ENCODE data around the gene CHPF2.
A peak's percentile ranks its signal among the peaks of the same experiment; 100 is the strongest.

CHPF2 gene

DNA sequence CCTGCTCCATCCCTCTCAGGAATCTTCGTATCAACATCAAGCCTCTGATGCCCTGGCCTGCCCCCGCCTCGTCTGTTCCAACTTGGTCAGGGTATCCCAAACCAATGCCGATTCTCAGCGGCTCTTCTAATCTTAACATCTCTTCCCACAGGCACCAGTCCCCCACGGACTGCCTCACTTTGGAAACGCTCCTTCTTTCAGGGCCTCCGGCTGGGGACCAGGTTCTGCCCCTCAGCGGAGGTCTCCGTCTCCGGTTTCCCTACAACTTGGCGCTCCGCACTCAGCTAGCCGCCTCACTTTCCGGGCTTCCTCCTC lies 5.8 kb upstream of the CHPF2 start:
- H3K4me1 ChIP-seq (ENCODE audit: insufficient read depth, low read length), result peaks cover 22% of the 10 kb centered on the region
- peaks cover 29% of the 10 kb centered on the region for H3K36me3 ChIP-seq (ENCODE audit: insufficient read depth, low read length)
- H3K9ac ChIP-seq (ENCODE audit: low read length), result peak overlapping the region; percentile 65
- no peaks in the 10 kb centered on the region for H3K27me3 ChIP-seq (ENCODE audit: control insufficient read depth in 1 of 2, insufficient read depth in 2 of 2, low read length in 2 of 2)
- no peaks in the 10 kb centered on the region for H3K9me3 ChIP-seq (ENCODE audit: low read length)
- H3K4me3 ChIP-seq (ENCODE audit: low read depth in 1 of 2, low read length in 2 of 2), result peak overlapping the region; percentile 85 to 92
- H3K27ac ChIP-seq (ENCODE audit: low read depth, low read length), result peak overlapping the region; percentile 88

DNA sequence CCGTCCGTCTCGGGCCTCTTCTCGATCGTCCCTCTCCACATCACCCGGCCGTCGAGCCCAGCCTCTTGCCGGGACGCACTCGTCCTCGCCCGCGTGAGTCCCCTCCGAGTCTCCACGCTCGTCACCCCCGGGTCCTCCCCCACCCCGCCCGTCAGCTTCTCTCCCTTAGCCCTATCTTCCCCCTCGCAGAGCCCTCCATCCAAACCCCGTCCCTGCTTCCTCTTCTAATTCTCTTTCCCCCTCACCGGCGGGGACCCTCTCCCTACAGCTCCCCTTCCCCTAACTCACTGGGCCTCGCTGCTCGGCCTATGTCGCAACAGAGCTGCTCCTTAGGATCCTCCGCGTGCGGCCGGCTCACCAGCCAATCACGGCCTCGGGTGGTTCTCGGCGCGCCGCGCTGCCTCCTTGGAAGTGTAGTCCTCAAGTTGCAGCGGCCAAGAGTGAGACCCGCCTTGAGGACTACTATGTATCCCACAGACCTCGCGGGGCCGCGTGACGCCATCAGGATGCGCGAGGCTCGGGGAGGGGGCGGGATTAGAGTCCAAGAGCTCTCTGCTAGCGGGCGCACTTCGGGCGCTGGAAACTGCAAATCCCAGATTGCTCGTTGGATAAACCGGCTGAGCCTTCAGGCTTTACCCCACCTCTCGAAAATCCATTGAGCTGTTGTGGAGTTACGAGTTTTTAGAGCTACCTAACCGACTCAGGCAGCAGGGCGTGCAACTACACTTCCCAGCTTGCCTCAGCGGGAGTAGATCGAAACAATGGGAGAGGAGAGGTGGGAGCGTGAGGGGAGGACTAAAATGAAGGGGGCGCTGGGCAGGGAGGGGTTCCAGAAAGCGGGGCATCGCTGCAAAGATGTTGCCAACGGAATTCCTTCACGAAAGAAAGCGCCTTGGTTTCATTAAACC lies 5.2 kb upstream of the CHPF2 start, which contains the start of gene ABCF2:
Gene ABCF2, minus strand, starts transcription at position 331 of the 908 bp plus-strand sequence. CDS start 747 bp downstream, outside the sequence.
- Histone ChIP-seq H3K4me1 (ENCODE audit: insufficient read depth, low read length) (peaks cover 28% of the 10 kb centered on the region), H3K9me3 (ENCODE audit: low read length) (no peaks in the 10 kb centered on the region), H3K36me3 (ENCODE audit: insufficient read depth, low read length) (peaks cover 29% of the 10 kb centered on the region), H3K9ac (ENCODE audit: low read length) (peak within 1 kb of the TSS; percentile 65), H3K27ac (ENCODE audit: low read depth, low read length) (peak within 1 kb of the TSS; percentile 88), H3K27me3 (ENCODE audit: control insufficient read depth in 1 of 2, insufficient read depth in 2 of 2, low read length in 2 of 2) (no peaks in the 10 kb centered on the region), H3K4me3 (ENCODE audit: low read depth in 1 of 2, low read length in 2 of 2) (peak within 1 kb of the TSS; percentile 85 to 92)

DNA sequence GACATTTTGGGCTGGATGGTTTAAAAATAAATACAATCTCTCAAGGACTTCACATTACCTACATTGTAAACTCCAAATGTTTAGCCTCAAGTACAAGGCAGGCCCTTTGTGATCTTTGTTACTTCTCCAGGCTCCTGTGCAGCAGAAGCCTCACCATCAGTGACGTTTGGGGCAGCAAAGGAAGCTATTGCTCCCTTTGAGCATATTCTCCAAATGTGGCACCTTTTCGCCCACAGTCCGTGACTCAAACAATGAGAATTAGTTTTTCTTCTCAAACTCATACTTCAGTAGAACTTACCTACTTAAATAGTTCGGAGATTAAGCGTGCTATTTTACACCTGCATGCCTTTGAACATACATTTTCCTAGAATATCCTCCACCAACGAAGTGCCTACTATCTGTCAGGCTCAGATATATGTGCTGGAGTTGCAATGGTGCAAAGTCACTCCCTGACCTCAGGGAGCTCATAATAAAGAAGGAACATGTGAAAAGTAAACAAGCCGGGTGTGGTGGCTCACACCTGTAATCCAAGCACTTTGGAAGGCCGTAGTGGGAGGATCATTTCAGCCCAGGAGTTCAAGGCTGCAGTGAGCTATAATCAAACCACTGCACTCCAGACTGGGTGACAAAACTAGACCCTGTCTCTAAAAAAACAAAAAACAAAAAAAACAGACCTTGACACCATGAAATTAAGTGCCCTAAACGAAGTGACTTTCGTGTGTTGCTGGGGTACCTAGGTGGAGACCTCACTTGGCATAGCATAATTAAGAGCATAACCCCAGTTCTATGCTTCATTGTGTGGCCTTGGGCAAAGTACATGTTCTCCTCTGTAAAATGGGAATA lies 4.0 kb upstream of the CHPF2 start:
- Histone ChIP-seq H3K9me3 (ENCODE audit: low read length) (no peaks in the 10 kb centered on the region), H3K4me3 (ENCODE audit: low read depth in 1 of 2, low read length in 2 of 2) (peak overlapping the region; percentile 69 to 92), H3K4me1 (ENCODE audit: insufficient read depth, low read length) (peaks cover 32% of the 10 kb centered on the region), H3K36me3 (ENCODE audit: insufficient read depth, low read length) (peaks cover 19% of the 10 kb centered on the region), H3K27me3 (ENCODE audit: control insufficient read depth in 1 of 2, insufficient read depth in 2 of 2, low read length in 2 of 2) (no peaks in the 10 kb centered on the region), H3K9ac (ENCODE audit: low read length) (peak overlapping the region; percentile 47), H3K27ac (ENCODE audit: low read depth, low read length) (peak overlapping the region; percentile 88)

GRCh38 chr7:151229249-151229648 lies 3.0 kb upstream of the CHPF2 start:
- H3K4me3 ChIP-seq (ENCODE audit: low read depth in 1 of 2, low read length in 2 of 2), result no peak overlapping the region
- no peaks in the 10 kb centered on the region for H3K9me3 ChIP-seq (ENCODE audit: low read length)
- H3K36me3 ChIP-seq (ENCODE audit: insufficient read depth, low read length), result peaks cover 9% of the 10 kb centered on the region
- no peak overlapping the region for H3K27ac ChIP-seq (ENCODE audit: low read depth, low read length)
- no peaks in the 10 kb centered on the region for H3K27me3 ChIP-seq (ENCODE audit: control insufficient read depth in 1 of 2, insufficient read depth in 2 of 2, low read length in 2 of 2)
- no peak overlapping the region for H3K9ac ChIP-seq (ENCODE audit: low read length)
- H3K4me1 ChIP-seq (ENCODE audit: insufficient read depth, low read length), result peaks cover 38% of the 10 kb centered on the region

DNA sequence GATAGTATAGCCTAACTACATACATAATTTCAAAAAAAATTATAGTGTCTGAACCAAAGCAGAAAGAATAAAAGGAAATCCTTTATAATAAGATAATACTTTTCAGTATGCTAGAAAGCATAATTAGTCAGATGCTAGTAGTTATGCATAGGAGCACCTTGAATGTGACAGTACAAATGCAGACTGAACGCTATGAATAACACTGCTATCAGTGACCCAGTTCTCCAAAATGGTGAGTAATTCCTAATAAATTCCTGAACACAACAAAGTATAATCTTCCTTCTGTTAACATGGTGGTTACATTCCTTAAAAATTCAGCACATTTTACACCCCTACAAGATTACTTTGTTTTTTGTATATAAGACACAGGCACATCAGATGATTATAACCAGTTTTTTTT lies 1.2 kb upstream of the CHPF2 start:
- Histone ChIP-seq H3K9ac (ENCODE audit: low read length) (no peak overlapping the region), H3K27me3 (ENCODE audit: control insufficient read depth in 1 of 2, insufficient read depth in 2 of 2, low read length in 2 of 2) (no peaks in the 10 kb centered on the region), H3K9me3 (ENCODE audit: low read length) (no peaks in the 10 kb centered on the region), H3K4me3 (ENCODE audit: low read depth in 1 of 2, low read length in 2 of 2) (no peak overlapping the region), H3K36me3 (ENCODE audit: insufficient read depth, low read length) (peaks cover 8% of the 10 kb centered on the region), H3K27ac (ENCODE audit: low read depth, low read length) (no peak overlapping the region), H3K4me1 (ENCODE audit: insufficient read depth, low read length) (peaks cover 29% of the 10 kb centered on the region)

DNA sequence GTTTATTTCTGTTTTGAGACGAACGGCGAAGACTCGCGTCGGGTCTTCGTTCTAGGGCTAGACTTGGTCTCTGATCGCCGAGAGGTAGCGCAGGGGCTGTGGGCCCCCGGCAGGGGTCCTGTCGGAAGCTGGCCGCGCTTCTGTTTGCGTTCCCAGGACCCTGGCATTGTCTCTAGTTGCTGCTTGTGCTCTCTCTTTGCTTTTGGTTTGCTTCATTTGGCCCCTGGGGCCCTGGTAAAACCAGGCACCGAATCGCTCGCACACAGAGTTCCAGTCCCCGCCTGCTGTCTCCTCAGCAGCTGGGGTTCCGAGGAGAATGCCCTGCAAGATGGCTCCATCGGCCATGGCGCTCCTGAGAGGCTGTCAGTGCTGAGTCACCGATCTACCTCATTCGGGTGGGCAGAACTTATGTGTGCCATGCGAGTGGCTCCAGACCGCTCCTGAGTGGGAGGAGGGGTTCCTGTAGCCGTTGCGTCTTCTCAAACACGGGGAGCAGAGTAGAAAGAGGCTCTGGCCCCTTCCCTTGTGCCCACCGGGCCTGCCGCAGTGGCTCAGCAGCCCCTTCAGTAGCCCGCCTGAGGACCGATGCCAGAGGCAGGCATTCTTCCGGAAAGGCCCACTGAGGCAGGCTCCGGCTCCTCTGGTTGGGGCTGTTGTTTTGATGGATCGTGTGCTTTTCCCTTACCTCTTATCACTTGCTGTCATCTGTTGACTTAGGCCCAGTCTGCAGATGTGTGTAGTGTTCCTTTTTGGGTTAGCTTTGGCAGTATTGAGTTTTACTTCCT lies 826 bp downstream of the CHPF2 start:
- H3K4me1 ChIP-seq (ENCODE audit: insufficient read depth, low read length), result peaks cover 19% of the 10 kb centered on the region
- peak overlapping the region; percentile 50 for H3K27ac ChIP-seq (ENCODE audit: low read depth, low read length)

DNA sequence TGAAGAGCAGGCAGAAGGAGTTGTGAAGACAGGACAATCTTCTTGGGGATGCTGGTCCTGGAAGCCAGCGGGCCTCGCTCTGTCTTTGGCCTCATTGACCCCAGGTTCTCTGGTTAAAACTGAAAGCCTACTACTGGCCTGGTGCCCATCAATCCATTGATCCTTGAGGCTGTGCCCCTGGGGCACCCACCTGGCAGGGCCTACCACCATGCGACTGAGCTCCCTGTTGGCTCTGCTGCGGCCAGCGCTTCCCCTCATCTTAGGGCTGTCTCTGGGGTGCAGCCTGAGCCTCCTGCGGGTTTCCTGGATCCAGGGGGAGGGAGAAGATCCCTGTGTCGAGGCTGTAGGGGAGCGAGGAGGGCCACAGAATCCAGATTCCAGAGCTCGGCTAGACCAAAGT lies 1.5 kb downstream of the CHPF2 start:
- H3K4me3 ChIP-seq (ENCODE audit: low read depth in 1 of 2, low read length in 2 of 2), result peak overlapping the region in 1 of 2 donors; percentile 84
- H3K27me3 ChIP-seq (ENCODE audit: control insufficient read depth in 1 of 2, insufficient read depth in 2 of 2, low read length in 2 of 2), result no peaks in the 10 kb centered on the region
- no peak overlapping the region for H3K9ac ChIP-seq (ENCODE audit: low read length)
- peaks cover 26% of the 10 kb centered on the region for H3K36me3 ChIP-seq (ENCODE audit: insufficient read depth, low read length)
- H3K9me3 ChIP-seq (ENCODE audit: low read length), result no peaks in the 10 kb centered on the region
- no peak overlapping the region for H3K27ac ChIP-seq (ENCODE audit: low read depth, low read length)
- H3K4me1 ChIP-seq (ENCODE audit: insufficient read depth, low read length), result peaks cover 17% of the 10 kb centered on the region

More for the DNA sequence above, 826 bp downstream of the CHPF2 start:
- H3K27me3 ChIP-seq (ENCODE audit: control insufficient read depth in 1 of 2, insufficient read depth in 2 of 2, low read length in 2 of 2), result no peaks in the 10 kb centered on the region
- H3K4me3 ChIP-seq (ENCODE audit: low read depth in 1 of 2, low read length in 2 of 2), result peak overlapping the region; percentile 84 to 86
- no peaks in the 10 kb centered on the region for H3K9me3 ChIP-seq (ENCODE audit: low read length)
- peaks cover 19% of the 10 kb centered on the region for H3K36me3 ChIP-seq (ENCODE audit: insufficient read depth, low read length)
- peak overlapping the region; percentile 54 for H3K9ac ChIP-seq (ENCODE audit: low read length)

DNA sequence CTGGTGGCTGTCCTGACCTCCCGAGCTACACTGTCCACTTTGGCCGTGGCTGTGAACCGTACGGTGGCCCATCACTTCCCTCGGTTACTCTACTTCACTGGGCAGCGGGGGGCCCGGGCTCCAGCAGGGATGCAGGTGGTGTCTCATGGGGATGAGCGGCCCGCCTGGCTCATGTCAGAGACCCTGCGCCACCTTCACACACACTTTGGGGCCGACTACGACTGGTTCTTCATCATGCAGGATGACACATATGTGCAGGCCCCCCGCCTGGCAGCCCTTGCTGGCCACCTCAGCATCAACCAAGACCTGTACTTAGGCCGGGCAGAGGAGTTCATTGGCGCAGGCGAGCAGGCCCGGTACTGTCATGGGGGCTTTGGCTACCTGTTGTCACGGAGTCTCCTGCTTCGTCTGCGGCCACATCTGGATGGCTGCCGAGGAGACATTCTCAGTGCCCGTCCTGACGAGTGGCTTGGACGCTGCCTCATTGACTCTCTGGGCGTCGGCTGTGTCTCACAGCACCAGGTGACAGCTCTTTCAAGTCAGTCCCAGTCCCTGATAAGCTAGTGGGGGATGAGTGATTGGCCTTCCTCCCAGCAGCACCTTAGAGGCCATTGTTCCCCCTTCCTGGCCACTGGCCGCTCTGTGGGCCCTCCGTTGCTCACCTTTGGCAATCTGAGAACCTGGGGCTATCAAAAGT lies 3.0 kb downstream of the CHPF2 start:
- Histone ChIP-seq H3K27me3 (ENCODE audit: control insufficient read depth in 1 of 2, insufficient read depth in 2 of 2, low read length in 2 of 2) (no peaks in the 10 kb centered on the region), H3K27ac (ENCODE audit: low read depth, low read length) (no peak overlapping the region), H3K4me1 (ENCODE audit: insufficient read depth, low read length) (peaks cover 17% of the 10 kb centered on the region), H3K9me3 (ENCODE audit: low read length) (no peaks in the 10 kb centered on the region), H3K9ac (ENCODE audit: low read length) (no peak overlapping the region), H3K4me3 (ENCODE audit: low read depth in 1 of 2, low read length in 2 of 2) (no peak overlapping the region), H3K36me3 (ENCODE audit: insufficient read depth, low read length) (peaks cover 40% of the 10 kb centered on the region)

GRCh38 chr7:151236406-151236805 lies 4.1 kb downstream of the CHPF2 start:
- no peaks in the 10 kb centered on the region for H3K9me3 ChIP-seq (ENCODE audit: low read length)
- H3K9ac ChIP-seq (ENCODE audit: low read length), result no peak overlapping the region
- peaks cover 46% of the 10 kb centered on the region for H3K36me3 ChIP-seq (ENCODE audit: insufficient read depth, low read length)
- H3K27me3 ChIP-seq (ENCODE audit: control insufficient read depth in 1 of 2, insufficient read depth in 2 of 2, low read length in 2 of 2), result no peaks in the 10 kb centered on the region
- no peak overlapping the region for H3K27ac ChIP-seq (ENCODE audit: low read depth, low read length)
- no peak overlapping the region for H3K4me3 ChIP-seq (ENCODE audit: low read depth in 1 of 2, low read length in 2 of 2)
- peaks cover 17% of the 10 kb centered on the region for H3K4me1 ChIP-seq (ENCODE audit: insufficient read depth, low read length)

GRCh38 chr7:151237244-151238189 lies 5.2 kb downstream of the CHPF2 start:
- H3K36me3 ChIP-seq (ENCODE audit: insufficient read depth, low read length), result peaks cover 56% of the 10 kb centered on the region
- H3K27me3 ChIP-seq (ENCODE audit: control insufficient read depth in 1 of 2, insufficient read depth in 2 of 2, low read length in 2 of 2), result no peaks in the 10 kb centered on the region
- no peaks in the 10 kb centered on the region for H3K9me3 ChIP-seq (ENCODE audit: low read length)
- H3K9ac ChIP-seq (ENCODE audit: low read length), result no peak overlapping the region
- no peak overlapping the region for H3K4me3 ChIP-seq (ENCODE audit: low read depth in 1 of 2, low read length in 2 of 2)
- peaks cover 10% of the 10 kb centered on the region for H3K4me1 ChIP-seq (ENCODE audit: insufficient read depth, low read length)
- H3K27ac ChIP-seq (ENCODE audit: low read depth, low read length), result no peak overlapping the region

Measured in muscle layer of colon (tissue), 2 donors.